ENCODE measurements around the gene TBC1D20.
A peak's percentile ranks its signal among the peaks of the same experiment; 100 is the strongest.
"Not testable (repeated sequence)": the region's sequence is repeated elsewhere in the genome, so short reads cannot be mapped to it uniquely, and the experiment has no call there.

Gene TBC1D20, protein sequence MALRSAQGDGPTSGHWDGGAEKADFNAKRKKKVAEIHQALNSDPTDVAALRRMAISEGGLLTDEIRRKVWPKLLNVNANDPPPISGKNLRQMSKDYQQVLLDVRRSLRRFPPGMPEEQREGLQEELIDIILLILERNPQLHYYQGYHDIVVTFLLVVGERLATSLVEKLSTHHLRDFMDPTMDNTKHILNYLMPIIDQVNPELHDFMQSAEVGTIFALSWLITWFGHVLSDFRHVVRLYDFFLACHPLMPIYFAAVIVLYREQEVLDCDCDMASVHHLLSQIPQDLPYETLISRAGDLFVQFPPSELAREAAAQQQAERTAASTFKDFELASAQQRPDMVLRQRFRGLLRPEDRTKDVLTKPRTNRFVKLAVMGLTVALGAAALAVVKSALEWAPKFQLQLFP

DNA sequence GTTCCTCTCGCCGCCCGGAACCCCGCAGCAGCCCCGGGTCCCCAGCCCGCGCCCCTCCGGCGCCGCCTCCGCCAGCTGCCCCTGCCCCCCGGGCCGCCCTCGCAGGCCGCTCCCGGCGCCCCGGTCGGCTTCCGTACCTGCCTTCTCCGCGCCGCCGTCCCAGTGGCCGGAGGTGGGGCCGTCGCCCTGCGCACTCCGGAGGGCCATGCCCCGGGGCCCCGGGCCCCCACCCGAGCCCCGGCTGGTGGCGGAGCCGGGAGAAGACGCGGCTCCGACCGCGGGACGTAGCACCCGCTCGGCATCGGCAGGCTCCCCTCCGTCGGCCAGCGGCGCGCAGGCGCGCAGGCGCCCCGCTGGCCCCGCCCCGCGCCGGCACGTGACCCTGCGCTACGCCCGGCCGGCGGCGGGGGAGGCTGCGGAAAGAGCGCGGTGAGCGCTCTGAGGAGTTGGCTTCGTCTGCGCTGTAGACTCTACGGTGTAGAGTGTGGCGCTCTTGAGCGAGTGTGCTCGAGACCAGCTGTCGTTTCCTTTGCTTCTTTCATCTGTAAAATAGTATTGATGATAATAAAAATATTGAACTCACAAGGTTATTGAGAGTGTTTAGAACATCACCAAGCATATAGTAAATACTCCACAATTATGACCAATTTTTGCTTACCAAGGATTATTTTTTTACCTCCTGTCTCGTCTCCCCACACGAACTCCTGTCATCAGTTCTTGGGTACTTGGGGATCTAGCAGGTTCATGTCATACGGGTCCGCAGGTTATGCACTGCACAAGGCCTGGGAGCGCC is at the start of gene TBC1D20:
Gene TBC1D20, minus strand, starts transcription at position 335 of the 793 bp plus-strand sequence. Its CDS starts 128 bp downstream, at position 207.
- DNase-seq, result peak; percentile 95

DNA sequence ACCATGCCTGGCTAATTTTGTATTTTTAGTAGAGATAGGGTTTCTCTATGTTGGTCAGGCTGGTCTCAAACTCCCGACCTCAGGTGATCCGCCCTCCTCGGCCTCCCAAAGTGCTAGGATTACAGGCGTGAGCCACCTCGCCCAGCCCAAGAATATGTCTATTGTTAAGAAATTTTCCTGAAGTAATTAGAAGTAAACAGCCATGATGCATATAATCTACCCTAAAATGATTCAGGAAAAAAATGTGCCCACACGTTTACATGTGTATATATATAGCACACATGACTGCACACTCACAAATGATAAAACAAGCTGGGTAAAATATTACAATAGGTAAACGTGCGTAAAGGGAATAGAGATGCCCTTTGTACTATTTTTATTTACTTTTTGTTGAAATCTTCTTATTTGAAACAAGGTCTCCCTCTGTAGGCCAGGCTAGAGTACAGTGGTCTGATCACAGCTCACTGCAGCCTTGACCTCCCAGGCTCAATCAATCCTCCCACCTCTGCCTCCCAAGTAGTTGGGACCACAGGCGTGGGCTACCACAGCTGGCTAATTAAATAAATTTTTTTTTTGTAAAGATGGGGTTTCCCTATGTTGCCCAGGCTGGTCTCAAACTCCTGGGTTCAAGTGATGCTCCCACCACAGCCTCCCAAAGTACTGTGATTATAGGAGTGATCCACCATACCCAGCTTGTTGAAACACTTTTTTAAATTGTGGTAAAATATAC is 48.2 kb upstream of the TBC1D20 start:
- DNase-seq, result not testable (repeated sequence)

DNA sequence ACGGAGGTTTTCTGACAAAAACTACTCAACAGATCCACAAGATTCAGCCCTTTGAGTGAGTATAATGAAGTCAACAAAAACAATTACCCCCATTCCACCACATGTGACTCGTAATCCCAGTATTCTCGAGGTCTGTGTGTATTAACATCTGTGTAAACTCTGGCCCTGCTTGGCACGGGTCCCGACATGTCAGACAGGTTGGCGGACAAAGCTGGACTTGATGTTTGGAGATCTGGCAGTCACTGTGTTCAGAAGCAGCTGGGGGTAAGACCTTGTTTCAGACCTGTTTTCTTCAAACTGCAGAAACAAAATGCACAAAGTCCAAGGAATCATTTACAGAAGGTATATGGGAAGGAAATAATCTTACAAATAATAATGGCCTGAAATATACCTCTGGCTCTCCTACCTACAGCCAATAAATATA is 46.0 kb upstream of the TBC1D20 start:
- not testable (repeated sequence) for DNase-seq

DNA sequence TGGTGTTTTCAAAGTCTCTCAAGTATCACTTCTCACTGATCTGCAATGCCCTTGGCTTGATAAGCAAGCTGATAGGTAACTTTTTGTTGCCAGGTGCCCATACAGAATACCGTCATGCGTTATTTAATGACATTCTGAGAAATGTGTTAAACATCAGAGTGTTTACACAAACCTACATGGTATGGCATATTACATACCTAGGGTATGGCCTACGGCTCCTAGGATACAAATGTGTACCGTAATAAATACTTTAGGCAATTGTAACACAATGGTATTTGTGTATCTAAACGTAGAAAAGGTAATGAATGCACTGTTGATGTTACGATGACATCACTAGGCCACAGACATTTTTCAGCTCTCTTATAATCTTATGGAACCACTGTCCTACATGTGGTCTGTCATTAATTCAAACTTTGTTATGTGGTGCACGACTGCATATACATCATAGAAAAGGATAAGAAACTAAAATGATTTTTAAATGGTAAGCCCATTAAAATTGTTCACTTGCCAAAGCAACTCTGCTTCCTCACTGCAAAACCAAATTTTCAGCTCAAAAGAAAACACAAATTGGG is 45.5 kb upstream of the TBC1D20 start:
- DNase-seq, result no peak

DNA sequence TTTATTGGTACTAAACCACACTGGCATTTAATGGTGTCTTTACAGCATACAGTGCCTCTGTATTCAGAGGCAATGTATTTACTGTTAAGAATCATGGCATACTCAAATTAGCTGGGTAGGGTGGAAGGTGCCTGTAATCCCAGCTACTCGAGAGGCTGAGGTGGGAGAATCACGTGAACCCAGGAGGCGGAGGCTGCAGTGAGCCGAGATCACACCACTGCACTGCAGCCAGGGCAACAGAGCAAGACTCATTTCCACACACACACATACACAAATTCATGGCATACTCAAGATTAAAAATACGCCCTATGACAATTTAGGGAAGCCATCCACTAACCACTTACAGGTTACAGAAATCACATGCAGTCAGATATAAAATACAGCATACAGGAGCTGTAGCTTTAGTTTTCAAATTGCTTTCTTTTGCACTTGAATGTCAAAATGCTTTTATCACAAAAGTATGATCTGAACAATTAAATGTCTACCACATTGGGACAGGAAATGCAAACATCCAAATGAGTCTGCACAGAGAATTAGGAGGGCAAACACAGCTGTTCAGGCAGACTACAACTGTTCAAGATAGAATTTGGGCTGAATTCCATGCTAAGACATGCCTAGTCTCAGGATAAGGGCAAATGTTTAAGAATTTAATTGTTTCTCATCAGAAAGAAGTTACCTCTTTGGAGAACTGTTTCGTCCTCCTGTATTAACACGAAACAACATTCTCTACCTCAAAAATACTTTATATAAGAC is 44.8 kb upstream of the TBC1D20 start:
- DNase-seq, result no peak

DNA sequence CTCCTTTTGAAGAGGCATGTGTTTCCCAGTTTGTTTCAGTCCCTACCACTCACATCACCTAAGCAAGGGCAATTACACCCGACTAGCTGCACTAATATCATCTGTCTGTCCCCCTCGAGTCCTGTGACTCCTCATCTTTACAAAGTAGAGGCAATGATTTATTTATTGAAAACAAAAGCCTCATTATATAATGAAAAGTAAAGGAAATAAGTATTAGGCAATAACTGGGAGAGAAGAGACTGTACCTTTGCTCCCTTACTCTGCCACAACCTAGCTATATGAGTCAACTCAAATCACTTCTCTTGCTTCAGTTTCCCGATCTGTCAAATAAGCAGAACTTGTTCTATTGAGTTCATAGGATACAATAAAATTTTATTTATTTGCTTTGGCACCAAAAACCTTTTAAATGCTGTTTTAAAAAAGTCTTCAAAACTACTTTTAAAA is 42.3 kb upstream of the TBC1D20 start:
- DNase-seq, result no peak

DNA sequence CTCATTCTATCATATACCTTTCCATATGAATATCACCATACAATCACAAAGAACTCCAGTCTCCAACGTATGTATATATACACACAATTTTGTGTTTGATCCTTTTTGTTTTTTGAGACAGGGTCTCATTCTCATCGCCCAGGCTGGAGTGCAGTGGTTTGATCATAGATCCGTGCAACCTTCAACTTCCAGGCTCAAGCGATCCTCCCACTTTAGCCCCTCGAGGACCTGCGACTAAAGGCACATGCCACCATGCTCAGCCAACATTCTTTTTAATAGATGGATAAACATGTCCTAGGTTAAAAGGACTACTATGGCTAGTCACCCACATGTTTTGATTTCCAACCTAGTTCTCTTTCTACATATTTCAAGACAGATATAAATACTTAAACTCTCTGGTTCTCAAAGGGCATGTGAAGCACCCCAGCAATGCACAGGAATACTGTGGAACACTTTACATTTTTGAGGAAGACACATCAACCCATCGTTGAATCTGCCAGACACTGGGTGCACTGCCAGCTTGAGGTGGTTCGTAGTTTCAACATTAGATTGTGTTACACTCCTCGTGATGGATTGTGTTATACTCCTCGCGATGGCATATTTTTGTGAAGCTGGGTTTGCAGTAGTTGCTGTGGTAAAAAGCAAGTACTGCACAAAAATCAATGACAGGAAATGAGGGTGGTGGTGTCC is 40.9 kb upstream of the TBC1D20 start:
- DNase-seq, result no peak

DNA sequence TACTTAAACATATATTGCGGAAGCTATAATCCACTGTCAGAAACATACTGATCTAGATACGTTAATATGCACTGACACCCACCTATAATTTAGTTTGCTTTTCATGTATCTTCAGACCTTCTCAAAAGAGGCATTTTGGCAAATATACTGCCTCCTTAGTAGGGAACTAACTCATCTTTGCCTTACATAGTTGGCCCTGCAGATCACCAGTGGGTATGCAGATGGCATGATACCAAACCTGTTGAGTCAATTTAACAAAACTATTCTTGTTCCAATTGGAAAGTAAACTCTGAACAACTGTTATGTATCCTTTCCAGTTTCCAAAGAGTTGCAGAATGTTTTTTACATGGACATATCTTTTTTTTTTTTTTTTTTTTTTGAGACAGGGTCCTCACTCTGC is 35.6 kb upstream of the TBC1D20 start:
- DNase-seq, result no peak

DNA sequence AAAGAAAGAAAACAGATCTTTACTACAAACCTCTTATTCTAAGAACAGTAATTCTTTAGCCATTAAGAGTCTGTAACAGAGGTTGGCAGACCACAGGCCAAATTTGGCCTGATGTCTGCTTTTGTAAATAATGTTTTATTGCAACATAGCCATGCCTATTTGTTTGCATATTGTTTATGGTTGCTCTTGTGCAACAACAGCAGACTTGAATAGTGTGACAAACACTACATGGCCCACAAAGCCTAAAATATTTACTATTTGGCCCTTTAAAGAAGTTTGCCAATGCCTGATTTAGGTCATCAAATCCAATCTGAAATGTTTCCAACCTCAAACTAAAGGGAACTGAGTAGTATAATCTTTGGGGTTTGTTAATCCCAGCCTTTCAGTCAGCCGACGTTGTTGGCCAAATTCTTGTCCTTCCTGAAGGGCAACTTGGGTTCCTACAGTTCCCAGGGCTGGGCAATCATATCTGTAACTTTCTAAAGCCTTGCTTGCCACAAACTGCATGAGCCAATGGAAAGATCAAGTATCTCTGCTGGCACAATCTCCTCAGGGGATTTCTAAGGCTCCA is 33.9 kb upstream of the TBC1D20 start:
- no peak for DNase-seq

DNA sequence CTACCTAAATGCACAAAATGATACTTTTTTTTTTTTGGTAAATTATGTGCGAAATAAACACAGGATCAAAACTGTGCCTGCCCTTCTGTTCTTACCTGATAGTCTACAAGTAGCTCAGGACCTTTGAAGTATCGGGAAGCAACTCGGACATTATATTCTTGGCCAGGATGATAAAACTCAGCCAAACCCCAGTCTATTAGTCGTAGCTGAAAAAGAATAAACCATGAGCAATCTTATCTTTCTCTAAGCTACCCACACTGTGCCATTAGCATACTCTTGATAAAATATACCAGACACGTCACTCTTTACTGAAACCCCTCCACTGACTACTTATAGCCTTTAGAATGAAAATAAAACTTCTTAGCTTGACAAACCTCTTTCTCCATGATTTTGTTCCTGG is 29.8 kb upstream of the TBC1D20 start:
- no peak for DNase-seq

DNA sequence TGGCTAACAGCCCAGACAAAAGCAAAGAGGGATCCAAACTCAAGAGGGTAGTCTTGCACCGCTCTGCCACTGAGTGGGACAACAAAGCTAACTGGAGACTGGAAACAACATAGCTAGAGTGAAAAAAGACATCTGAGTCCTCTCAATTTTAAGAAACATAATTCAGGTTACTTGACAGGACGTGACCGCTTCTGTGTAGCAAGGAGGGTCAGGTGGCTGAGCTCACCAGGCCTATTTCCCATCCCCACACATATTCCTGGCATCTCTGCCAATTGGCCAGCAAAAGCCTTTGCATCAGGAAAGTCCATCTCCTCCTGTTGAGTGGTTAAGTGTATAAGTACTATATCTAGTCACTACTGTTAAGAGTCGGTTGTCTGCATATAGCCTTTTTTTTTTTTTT is 25.3 kb upstream of the TBC1D20 start:
- no peak for DNase-seq

DNA sequence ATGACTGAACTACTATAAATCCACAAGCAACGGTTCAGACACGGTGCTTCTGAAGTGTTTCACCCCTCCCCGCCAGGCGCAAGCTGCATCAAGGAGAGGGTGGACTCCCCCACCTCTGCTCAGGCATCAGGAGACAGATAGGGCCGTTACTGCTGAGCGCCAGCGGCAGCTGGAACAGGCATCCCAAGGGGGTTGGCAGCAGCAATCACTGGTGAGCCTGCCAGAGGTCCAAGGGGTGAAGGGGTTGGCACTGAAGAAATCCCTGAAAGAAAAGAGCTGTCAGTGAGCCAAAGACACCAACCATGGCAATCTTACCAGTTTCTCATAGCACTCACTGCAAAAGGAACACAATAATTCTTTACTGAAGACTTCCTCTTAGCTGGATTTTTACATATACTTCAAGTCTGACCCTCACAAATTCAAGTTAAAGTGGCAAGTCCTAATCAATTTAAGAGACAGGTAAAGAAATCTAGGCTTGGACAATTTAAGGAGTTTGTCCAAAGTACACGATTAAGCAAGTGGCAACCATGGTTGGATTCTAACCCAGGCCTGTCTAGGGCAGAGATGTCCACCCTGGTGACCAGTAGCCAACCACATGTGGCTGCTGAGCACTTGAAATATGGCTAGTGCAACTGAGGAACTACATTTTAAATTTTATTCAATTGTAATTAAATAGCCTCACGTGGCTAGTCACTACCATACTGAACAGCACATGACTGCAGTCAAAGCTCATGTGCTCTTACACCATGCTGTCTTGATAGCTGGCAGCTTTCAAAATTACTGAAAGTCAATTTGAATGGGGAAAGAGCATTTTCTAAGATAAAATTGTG is 21.7 kb upstream of the TBC1D20 start:
- no peak for DNase-seq

DNA sequence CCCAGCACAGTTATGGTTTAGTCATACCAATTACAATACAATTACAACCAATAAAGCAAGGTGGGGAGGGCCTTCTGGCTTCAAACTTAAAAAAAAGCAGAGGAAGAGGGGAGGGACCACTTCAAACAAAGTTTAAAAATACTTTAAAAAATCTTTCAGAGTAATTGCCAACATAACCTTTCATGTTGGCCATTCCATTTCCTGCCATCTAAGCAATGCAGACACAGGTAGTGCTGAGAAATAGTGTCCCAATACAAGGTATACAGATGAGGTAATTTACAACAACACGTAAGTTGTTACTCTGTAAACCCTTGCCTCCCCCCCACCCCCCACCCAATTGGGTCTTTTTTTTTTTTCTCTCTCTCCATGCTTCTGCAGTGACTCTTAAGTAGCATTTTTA is 18.8 kb upstream of the TBC1D20 start:
- DNase-seq, result no peak

DNA sequence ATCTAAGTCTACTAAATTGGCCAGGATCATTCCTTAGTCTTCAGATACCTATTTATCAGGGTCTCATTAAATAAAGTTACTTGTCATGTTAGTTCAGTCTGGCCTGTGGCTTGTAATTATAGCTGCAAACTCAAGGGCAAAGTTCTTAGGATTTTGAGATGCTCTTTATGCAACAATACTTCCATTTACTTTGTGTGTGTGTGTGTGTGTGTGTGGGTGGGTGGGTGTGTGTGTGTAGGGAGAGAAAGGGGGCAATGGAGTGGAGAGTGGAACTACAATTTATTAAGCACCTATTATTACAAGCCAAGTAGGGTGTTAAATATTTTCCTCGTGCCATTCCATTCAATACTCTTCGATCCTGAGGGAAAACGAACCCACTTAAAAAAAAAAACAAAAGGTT is 17.7 kb upstream of the TBC1D20 start:
- DNase-seq, result no peak

DNA sequence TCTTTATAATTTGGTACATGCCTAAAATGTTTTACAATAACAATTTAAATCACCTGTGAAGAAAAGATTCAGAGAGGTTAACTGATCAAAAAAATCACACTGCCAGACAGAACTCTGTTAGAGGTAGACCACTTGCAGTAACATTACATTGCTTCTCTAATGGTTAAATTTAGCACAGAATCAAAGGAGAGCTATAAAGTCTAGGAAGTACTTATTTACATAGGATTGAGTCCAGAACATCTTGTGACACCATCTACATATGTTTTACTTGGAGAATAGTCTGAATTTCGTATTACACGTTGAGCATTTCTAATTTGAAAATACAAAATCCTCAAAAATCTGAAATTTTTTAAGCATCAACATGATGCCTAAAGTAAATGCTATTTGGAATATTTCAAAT is 17.2 kb upstream of the TBC1D20 start:
- no peak for DNase-seq

DNA sequence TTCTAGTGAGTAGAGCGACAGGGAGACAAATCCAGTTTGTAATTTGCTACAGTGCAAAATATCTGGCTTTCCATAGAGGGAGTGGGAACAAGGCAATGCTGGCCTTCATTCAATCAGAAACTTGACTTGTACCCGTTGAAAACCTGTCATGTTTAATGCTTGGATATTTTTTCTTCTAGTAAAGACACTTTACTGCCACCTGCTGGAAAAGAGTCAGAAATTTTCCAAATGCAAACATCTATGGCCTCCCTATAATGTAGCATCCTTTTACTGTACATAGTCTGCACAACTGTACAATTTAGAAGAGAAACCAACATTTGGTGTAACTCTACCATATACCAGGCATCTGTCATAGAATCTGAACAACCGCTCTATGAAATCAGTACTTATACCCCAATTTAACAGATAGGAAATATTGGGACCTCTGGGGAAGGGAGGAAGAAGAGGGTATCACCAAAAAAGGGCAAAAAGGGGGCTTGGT is 16.7 kb upstream of the TBC1D20 start:
- peak; percentile 74 for DNase-seq

DNA sequence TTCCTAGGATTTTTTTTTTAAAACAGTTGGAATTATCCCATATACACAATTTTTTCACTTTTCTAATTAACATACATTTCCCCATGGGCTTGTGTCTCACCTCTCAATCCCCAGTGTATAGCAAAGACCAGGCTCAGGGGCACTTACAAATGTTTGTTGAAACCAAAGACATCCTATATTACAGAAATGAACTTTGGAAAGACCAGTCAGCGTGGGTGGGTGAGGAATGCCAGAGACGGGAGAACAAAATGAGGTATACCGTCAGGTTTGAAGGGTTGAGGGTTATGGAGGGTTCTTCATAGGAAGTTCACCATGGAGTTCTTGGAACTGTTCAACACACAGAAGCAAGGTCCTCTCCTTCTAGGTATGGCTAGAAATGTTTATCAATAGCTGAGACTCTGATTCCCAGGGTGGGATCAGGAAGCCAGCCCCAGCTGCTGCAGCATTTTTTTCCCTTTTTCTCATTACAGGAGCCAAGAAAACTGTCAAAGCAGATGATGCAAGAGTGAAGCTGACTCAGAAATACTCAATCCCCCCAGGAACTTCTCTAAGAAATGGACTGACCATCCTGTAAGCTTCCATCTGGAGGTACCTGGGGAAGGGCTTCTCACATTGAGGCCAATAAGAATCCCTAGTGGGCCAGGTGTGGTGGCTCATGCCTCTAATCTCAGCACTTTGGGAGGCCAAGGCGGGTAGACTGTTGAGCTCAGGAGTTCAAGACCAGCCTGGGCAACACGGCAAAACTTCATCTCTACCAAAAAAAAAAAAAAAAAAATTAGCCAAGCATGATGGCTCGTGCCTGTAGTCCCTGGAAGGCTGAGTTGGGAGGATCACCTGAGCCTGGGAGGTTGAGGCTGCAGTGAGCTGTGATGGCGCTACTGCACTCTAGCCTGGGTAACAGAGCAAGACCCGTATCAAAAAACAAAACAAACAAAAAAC is 15.9 kb upstream of the TBC1D20 start:
- DNase-seq, result no peak

DNA sequence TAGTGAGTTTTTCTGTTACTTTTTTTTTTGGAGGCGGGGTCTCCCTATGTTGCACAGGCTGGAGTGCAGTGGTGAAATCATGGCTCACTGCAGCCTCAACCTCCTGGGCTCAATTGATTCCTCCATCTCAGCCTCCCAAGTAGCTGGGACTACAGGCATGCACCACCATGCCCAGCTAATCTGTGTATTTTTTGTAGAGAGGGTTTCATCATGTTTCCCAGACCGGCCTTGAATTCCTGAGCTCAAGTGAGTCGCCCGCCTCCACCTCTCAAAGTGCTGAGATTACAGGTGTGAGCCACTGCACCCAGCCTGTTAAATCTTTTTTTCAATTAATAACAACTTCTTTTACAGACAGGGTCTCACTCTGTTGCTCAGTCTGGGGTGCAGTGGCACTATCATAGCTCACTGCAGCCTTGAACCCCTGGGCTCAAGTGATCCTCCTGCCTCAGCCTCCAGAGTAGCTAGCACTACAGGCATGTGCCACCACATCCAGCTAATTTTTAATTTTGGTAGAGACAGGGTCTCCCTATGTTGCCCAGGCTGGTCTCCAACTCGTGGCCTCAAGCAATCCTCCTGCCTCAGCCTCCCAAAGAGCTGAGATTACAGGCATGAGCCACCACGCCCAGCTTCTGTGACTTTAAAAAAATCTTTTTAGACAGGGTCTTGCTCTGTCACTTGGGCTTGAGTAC is 14.4 kb upstream of the TBC1D20 start:
- not testable (repeated sequence) for DNase-seq

All from suppressor macrophage treated with lipopolysaccharide for 4 hours (primary cell).